Cardiac fibroblast (primary cell): ENCODE data around the gene PDE4D.

ENCODE experiments used
- DNase-seq, 2 donors: peaks; one replicate each; pipeline versions ENCODE4 v3.0.0 to v3.0.0-alpha.2; 2010; ENCODE audit warnings: low read depth in 2 of 2
- H3K4me3 ChIP-seq, 2 donors: replicated peaks in 1 of 2; 1 replicate in 1 of 2; 2 replicates in 1 of 2; pipeline ENCODE4 v1.5.1; 2011; ENCODE audit warnings: low read depth in 2 of 2, low read length in 2 of 2, mild to moderate bottlenecking in 2 of 2, moderate library complexity in 1 of 2
- CTCF ChIP-seq: IDR thresholded peaks from one replicate; pipeline ENCODE4 v1.5.1; 2011; ENCODE audit warnings: low read depth, mild to moderate bottlenecking, low read length, inconsistent platforms

PDE4D gene

GRCh38 chr5:59487772-59488729, 405.5 kb downstream of the PDE4D start:
- H3K4me3 ChIP-seq: no peak overlapping the region
- TF ChIP-seq CTCF: no peak
- no peak for DNase-seq

- H3K4me3 ChIP-seq: no peak overlapping the region
- TF ChIP-seq CTCF: no peak
- no peak for DNase-seq
These were observed 406.3 kb downstream of the PDE4D start for GRCh38 chr5:59487068-59487686.

GRCh38 chr5:59486508-59486907, 407.0 kb downstream of the PDE4D start:
- no peak for DNase-seq
- no peak overlapping the region for H3K4me3 ChIP-seq
- TF ChIP-seq CTCF: no peak

GRCh38 chr5:59485629-59486439, 407.7 kb downstream of the PDE4D start:
- no peak overlapping the region for H3K4me3 ChIP-seq
- no peak for TF ChIP-seq CTCF
- DNase-seq: peak in 1 of 2 donors; percentile 22

GRCh38 chr5:59485107-59485506, 408.4 kb downstream of the PDE4D start:
- DNase-seq: no peak
- no peak overlapping the region for H3K4me3 ChIP-seq
- no peak for TF ChIP-seq CTCF

GRCh38 chr5:59484618-59485017, 408.9 kb downstream of the PDE4D start:
- no peak for DNase-seq
- no peak overlapping the region for H3K4me3 ChIP-seq
- TF ChIP-seq CTCF: no peak
